Fibroblast of skin of right biceps (primary cell): ENCODE data around the gene CRYBG3.

Experiments used
- DNase-seq: peaks from one replicate; pipeline ENCODE4 v3.0.0-alpha.2; 2013

Gene CRYBG3

GRCh38 chr3:97981886-97982285, 160.1 kb downstream of the CRYBG3 start:
- DNase-seq, result no peak

DNA sequence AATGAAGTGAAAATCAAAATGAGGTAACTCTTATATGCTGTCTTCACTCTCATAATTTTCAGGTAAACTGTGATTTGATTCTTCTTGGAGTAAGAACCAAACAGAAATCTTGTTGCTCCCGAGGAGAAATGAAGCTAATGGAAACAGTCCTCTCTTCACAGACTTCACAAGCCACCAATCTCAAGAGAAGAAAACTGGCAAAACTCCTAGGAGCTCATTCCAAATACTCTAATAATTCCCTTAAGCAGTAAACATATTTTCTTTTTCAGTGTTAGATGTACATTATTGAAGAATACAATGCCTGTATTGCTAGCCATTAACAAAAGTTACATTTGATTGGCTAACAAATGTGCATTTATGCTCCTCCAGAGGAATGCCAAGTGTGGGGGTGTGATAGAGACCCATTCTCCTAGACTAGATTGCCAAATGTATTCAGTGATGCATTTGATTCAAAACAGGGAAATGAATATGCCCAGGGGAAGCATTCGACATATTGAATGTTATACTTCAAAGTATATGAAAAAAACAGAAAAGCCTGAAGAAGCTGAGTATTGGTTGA, 162.2 kb downstream of the CRYBG3 start:
- no peak for DNase-seq

- no peak for DNase-seq
These were observed 165.5 kb downstream of the CRYBG3 start for GRCh38 chr3:97987306-97987705.

DNA sequence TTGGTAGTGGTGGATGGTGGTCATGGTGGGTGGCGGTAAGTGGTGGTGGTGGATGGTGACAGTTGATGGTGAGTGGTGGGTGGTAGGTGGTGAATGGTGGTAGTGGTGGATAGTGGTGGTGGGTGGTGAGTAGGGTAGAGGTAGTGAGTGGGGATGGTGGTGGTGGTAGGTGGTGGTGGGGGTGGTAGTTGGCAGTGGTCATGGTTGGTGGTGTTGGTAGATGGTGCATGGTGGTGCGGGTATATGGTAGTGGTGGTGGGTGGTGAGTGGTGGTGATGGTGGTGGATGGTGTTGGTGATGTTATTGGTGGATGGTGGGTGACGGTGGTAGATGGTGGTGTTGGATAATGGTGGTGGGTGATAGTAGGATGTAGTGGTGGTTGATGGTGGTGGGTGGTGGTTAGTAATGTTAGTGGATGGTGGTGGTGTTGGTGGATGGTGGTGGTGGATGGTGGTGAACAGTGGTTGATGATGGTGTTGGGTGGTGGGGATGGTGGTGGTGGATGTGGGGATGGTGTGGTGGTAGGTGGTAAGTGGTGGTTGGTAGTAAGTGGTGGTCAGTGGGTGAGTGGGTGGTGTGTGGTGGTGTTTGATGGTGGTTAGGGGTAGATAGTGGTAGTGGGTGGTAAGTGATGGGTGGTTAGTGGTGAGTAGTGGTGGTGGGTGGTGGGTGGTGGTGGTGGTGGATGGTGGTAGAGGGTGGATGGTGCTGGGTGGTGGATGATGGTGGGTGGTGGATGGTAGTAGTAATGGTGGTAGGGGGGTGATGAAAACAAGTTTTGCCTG, 167.2 kb downstream of the CRYBG3 start:
- no peak for DNase-seq

DNA sequence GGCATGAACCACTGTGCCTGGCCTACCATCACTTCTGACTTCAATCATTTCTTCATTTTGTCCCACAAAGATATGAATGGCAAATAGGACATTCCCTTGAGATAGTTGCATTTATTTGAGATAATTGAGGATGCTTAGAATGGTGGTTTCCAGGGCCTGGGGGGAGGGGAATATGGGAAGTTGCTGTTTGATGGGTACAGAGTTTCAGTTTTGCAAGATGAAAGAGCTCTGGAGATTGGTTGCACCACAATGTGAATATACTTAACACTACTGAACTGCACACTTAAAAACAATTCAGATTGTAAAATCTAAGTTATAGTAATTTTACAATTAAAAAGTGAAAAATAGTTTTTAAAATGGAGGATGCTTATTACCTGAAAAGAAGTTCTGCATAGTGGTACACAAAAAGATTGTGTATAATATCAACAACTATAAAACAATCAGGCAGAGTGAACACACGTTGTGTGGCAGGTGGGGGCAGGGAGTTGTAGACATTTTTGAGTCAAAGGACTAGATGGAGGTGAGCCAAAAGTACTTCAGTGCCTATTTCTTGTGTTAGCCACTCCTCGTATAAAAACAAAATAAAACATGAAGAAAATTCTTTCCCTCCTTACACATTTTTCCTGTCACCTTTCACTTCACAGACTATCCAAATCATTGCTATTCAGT, 168.9 kb downstream of the CRYBG3 start:
- DNase-seq, result no peak

DNA sequence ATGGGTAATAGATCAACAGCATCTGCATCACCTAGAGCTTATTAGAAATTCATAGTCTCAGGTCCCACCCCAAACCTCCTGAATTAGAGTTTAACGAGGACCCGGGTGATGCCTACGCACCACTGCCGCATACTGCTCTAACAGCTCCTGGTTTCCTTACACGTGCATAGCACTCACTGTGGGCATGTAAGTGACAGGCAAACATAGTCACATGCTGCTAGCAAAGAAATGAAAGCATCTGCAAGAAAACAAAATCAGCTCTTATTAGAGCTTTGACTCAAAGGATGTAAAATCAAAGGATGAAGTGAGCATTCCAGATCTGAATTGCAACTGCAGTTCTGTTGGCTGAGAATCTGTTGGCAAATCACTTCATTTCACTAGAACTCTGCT, 169.5 kb downstream of the CRYBG3 start:
- DNase-seq, result no peak

DNA sequence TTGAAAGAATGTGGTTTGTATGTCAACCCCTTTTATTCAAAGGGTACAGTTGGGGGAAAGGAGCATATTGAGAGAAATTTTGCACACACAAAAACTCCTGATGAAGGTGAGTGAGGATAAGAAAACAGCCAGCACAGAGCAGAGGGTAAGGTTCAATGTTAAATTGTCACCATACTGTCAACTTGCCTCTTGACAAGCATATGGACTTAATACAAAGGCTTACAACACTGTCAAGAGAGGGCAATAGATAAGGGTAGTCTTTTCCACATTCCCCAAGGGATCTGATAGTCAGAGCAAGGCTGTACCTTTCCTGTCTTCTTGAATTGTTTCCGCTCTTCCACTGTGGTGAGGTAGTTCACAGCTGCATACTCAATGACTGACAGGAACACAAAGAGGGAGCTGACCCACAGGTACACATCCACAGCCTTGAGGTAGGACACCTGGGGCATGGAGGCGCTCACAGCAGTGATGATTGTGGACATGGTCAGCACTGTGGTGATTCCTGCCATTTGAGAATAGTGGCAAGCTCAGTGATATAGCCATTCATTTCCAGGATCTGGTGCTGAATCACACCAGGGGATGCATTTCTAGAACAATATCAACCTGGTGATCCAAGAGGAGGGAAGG, 170.8 kb downstream of the CRYBG3 start:
- DNase-seq, result no peak

DNA sequence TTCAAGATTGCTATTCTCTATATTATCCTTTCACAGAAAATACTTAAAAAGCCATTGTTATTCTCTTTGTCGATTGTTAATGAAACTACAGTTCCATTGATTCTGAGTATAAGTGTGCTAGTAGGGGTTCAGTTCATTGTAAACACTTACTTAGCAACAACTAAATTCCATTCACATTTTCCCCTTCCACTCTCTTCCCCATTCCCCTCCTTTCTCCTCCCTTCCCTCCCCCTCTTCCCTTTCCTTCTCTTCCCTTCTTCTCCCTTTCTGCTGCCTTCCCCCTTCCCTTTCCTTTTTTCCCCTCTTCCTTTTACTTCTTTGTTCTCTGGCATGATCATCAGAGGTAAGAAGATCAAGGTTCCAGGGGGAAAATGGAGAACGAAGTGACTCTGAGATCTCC, 171.7 kb downstream of the CRYBG3 start:
- no peak for DNase-seq

GRCh38 chr3:97994328-97994945, 172.6 kb downstream of the CRYBG3 start:
- no peak for DNase-seq
